Measurements from ENCODE around the gene ERN1. TPM values are rescaled to one million over a fixed set of nuclear protein-coding genes. Genes with fewer than 3 reads are reported as not detected.
A peak's percentile ranks its signal among the peaks of the same experiment; 100 is the strongest.

The ERN1 gene
- total and polyA plus RNA-seq, 2 of the 13 experiments (the other 11 are each of a cell fraction or from before 2014, with no cell fraction given) = 6.0 to 12.7 TPM

DNA sequence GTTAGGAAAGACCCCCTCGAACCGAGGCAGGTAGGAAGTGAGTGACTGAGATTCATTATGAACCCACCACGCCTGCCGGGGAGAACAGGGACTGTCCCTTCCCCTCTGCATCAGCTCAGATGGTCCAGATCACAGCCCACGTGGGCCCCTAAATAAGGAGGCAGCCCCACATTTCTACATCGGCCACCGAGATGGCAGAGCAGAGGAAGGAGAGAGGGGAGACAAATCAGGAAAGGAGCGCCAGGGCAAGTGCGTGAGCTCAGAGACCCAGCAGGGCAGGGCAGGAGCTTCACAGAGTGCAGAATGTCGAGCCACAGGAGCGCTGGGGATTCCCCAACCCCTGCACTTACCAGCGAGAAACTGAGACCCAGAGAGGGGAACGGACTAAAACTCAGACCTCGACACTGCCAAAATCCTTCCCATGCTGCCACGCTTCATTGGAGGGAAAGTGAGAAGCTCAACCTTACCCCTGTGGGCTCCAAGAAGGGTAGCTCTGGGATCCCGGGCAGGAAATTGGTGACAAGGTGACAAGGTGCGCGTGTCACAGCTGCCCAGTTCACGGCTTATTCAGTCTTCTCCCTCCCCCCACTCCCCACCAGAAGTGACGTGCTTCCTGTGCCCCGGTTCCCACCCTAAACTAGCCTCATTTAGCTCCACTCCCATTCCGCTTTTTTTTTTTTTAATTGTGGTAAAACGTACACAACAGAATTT lies 109.7 kb downstream of the ERN1 start, which contains the start of gene ICAM2 (continued):
- 0 out of 2 replicates have a peak, but pooled peaks have one; percentile 42 for TF ChIP-seq GABPB1 (CRISPR knock-in tag; IDR thresholded peaks at IDR 0.05)
- TF ChIP-seq, protein P1, sequence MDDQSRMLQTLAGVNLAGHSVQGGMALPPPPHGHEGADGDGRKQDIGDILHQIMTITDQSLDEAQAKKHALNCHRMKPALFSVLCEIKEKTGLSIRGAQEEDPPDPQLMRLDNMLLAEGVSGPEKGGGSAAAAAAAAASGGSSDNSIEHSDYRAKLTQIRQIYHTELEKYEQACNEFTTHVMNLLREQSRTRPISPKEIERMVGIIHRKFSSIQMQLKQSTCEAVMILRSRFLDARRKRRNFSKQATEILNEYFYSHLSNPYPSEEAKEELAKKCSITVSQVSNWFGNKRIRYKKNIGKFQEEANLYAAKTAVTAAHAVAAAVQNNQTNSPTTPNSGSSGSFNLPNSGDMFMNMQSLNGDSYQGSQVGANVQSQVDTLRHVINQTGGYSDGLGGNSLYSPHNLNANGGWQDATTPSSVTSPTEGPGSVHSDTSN (CRISPR knock-in tag; IDR thresholded peaks at IDR 0.05; ENCODE audit: borderline replicate concordance) = no peak
- 0 out of 2 replicates have a peak, but pooled peaks have one; percentile 28 for TF ChIP-seq ZMYM3 (CRISPR knock-in tag; IDR thresholded peaks at IDR 0.05)
- 0 out of 2 replicates have a peak, but pooled peaks have one; percentile 29 for TF ChIP-seq MEIS1 (CRISPR knock-in tag; IDR thresholded peaks at IDR 0.05; ENCODE audit: borderline replicate concordance)
- TF ChIP-seq KMT2A (CRISPR knock-in tag; IDR thresholded peaks at IDR 0.05) = no peak
- no peak for TF ChIP-seq ZNF337 (CRISPR knock-in tag; IDR thresholded peaks at IDR 0.05; ENCODE audit: borderline replicate concordance, low read depth)
- TF ChIP-seq ZNF598 (CRISPR knock-in tag; IDR thresholded peaks at IDR 0.05; ENCODE audit: borderline replicate concordance) = peak; percentile 79; the same call in 1 of the 2 replicates
- no peak for TF ChIP-seq GABPA (IDR thresholded peaks at IDR 0.05; ENCODE audit: low read depth, low read length)
- peak; percentile 26; the same call in 1 of the 2 replicates for TF ChIP-seq GABPA (CRISPR knock-in tag; IDR thresholded peaks at IDR 0.05; ENCODE audit: low read depth)
- TF ChIP-seq GFI1 (CRISPR knock-in tag; IDR thresholded peaks at IDR 0.05; ENCODE audit: borderline replicate concordance) = no peak
- no peak for TF ChIP-seq NR3C1 (CRISPR knock-in tag; IDR thresholded peaks at IDR 0.05)
- TF ChIP-seq CENPT (CRISPR knock-in tag; IDR thresholded peaks at IDR 0.05; ENCODE audit: low read depth) = no peak
- TF ChIP-seq, protein P2, sequence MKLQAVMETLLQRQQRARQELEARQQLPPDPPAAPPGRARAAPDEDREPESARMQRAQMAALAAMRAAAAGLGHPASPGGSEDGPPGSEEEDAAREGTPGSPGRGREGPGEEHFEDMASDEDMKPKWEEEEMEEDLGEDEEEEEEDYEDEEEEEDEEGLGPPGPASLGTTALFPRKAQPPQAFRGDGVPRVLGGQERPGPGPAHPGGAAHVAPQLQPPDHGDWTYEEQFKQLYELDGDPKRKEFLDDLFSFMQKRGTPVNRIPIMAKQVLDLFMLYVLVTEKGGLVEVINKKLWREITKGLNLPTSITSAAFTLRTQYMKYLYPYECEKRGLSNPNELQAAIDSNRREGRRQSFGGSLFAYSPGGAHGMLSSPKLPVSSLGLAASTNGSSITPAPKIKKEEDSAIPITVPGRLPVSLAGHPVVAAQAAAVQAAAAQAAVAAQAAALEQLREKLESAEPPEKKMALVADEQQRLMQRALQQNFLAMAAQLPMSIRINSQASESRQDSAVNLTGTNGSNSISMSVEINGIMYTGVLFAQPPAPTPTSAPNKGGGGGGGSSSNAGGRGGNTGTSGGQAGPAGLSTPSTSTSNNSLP (IDR thresholded peaks at IDR 0.05; ENCODE audit: low read depth, low read length) = no peak
- no peak for TF ChIP-seq HES4 (CRISPR knock-in tag; IDR thresholded peaks at IDR 0.05; ENCODE audit: borderline replicate concordance)
- TF ChIP-seq CCAR2 (optimal IDR thresholded peaks at IDR 0.05; ENCODE audit: low read depth, low read length) = no peak
- no peak for TF ChIP-seq RBFOX2 (IDR thresholded peaks at IDR 0.05; ENCODE audit: low read depth, low read length)
- no peak for TF ChIP-seq ZNF792 (CRISPR knock-in tag; IDR thresholded peaks at IDR 0.05)
- TF ChIP-seq ZBTB8A (CRISPR knock-in tag; IDR thresholded peaks at IDR 0.05; ENCODE audit: borderline replicate concordance, low read depth) = no peak
- no peak for TF ChIP-seq HOXA9 (CRISPR knock-in tag; IDR thresholded peaks at IDR 0.05; ENCODE audit: borderline replicate concordance)
- TF ChIP-seq, protein P3, sequence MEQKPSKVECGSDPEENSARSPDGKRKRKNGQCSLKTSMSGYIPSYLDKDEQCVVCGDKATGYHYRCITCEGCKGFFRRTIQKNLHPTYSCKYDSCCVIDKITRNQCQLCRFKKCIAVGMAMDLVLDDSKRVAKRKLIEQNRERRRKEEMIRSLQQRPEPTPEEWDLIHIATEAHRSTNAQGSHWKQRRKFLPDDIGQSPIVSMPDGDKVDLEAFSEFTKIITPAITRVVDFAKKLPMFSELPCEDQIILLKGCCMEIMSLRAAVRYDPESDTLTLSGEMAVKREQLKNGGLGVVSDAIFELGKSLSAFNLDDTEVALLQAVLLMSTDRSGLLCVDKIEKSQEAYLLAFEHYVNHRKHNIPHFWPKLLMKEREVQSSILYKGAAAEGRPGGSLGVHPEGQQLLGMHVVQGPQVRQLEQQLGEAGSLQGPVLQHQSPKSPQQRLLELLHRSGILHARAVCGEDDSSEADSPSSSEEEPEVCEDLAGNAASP (CRISPR knock-in tag; IDR thresholded peaks at IDR 0.05; ENCODE audit: borderline replicate concordance) = no peak
- TF ChIP-seq, protein P4, sequence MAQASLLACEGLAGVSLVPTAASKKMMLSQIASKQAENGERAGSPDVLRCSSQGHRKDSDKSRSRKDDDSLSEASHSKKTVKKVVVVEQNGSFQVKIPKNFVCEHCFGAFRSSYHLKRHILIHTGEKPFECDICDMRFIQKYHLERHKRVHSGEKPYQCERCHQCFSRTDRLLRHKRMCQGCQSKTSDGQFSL (CRISPR knock-in tag; IDR thresholded peaks at IDR 0.05) = no peak
- TF ChIP-seq ZFP90 (CRISPR knock-in tag; IDR thresholded peaks at IDR 0.05; ENCODE audit: borderline replicate concordance) = no peak
- no peak for TF ChIP-seq ZC3H13 (CRISPR knock-in tag; IDR thresholded peaks at IDR 0.05)
- TF ChIP-seq SAP130 (CRISPR knock-in tag; IDR thresholded peaks at IDR 0.05; ENCODE audit: low read depth) = peak; percentile 13; the same call in 1 of the 2 replicates
- TF ChIP-seq KLF15 (CRISPR knock-in tag; IDR thresholded peaks at IDR 0.05; ENCODE audit: borderline replicate concordance) = no peak

Measured in HepG2 (cell line).